ENCODE measurements around the gene OGA.

- TF ChIP-seq CTCF (IDR thresholded peaks at IDR 0.05 in 8 of 11, conservative IDR thresholded peaks at IDR 0.05 in 3 of 11) (no peak), POLR2AphosphoS5 (IDR thresholded peaks at IDR 0.05) (no peak)
Observed at GRCh38 chr10:101857802-101858476, 39.7 kb upstream of the OGA start.
